ENCODE results near the gene GRIK4.

The GRIK4 gene

GRCh38 chr11:120712014-120712413, 200.5 kb downstream of the GRIK4 start:
- TF ChIP-seq POLR2A (IDR thresholded peaks at IDR 0.05; ENCODE audit: low read depth, low read length) (no peak), TAF1 (IDR thresholded peaks at IDR 0.05; ENCODE audit: borderline replicate concordance, low read depth, low read length) (no peak), POLR2AphosphoS5 (IDR thresholded peaks at IDR 0.05; ENCODE audit: low read depth, low read length) (no peak)
- peak; percentile 38 for FAIRE-seq
- no peak for DNase-seq (ENCODE audit: insufficient read length)

- no peak for TF ChIP-seq POLR2A (IDR thresholded peaks at IDR 0.05; ENCODE audit: low read depth, low read length)
- TF ChIP-seq POLR2AphosphoS5 (IDR thresholded peaks at IDR 0.05; ENCODE audit: low read depth, low read length): no peak
- no peak for TF ChIP-seq TAF1 (IDR thresholded peaks at IDR 0.05; ENCODE audit: borderline replicate concordance, low read depth, low read length)
- FAIRE-seq (peak; percentile 30), DNase-seq (ENCODE audit: insufficient read length) (no peak)
These were observed 201.3 kb downstream of the GRIK4 start for GRCh38 chr11:120712881-120713280.

DNA sequence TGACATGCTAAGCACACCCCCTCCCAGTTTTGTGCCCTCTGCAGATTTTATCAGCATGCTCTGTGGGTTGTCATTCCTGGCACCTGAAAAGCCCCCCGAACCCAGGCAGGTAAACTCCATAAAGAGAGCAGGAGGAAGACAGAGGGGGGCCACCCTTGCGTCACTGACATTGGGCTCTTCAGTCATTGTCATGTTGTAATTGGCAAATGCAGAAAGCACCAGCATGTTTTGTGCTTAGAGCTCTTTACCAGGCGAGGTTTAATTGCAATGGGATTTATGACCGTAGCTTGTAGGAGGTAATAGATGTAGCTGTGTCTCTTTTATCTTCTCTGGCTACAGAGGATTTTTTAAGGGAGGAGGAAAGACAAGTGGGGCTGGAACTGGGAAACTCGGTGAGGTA, 201.7 kb downstream of the GRIK4 start:
- FAIRE-seq (no peak), DNase-seq (ENCODE audit: insufficient read length) (no peak)
- TF ChIP-seq TAF1 (IDR thresholded peaks at IDR 0.05; ENCODE audit: borderline replicate concordance, low read depth, low read length) (no peak), POLR2AphosphoS5 (IDR thresholded peaks at IDR 0.05; ENCODE audit: low read depth, low read length) (no peak), POLR2A (IDR thresholded peaks at IDR 0.05; ENCODE audit: low read depth, low read length) (no peak)

- FAIRE-seq: peak; percentile 83
- no peak for TF ChIP-seq TAF1 (IDR thresholded peaks at IDR 0.05; ENCODE audit: borderline replicate concordance, low read depth, low read length)
- no peak for TF ChIP-seq POLR2A (IDR thresholded peaks at IDR 0.05; ENCODE audit: low read depth, low read length)
- no peak for DNase-seq (ENCODE audit: insufficient read length)
These were observed 202.9 kb downstream of the GRIK4 start for GRCh38 chr11:120714438-120714837.

GRCh38 chr11:120715239-120715638, 203.7 kb downstream of the GRIK4 start:
- FAIRE-seq (no peak), DNase-seq (ENCODE audit: insufficient read length) (no peak)
- TF ChIP-seq POLR2AphosphoS5 (IDR thresholded peaks at IDR 0.05; ENCODE audit: low read depth, low read length): no peak
- no peak for TF ChIP-seq POLR2A (IDR thresholded peaks at IDR 0.05; ENCODE audit: low read depth, low read length)
- no peak for TF ChIP-seq TAF1 (IDR thresholded peaks at IDR 0.05; ENCODE audit: borderline replicate concordance, low read depth, low read length)

- no peak for TF ChIP-seq POLR2AphosphoS5 (IDR thresholded peaks at IDR 0.05; ENCODE audit: low read depth, low read length)
- TF ChIP-seq TAF1 (IDR thresholded peaks at IDR 0.05; ENCODE audit: borderline replicate concordance, low read depth, low read length): no peak
- no peak for TF ChIP-seq POLR2A (IDR thresholded peaks at IDR 0.05; ENCODE audit: low read depth, low read length)
- DNase-seq (ENCODE audit: insufficient read length): no peak
- FAIRE-seq: no peak
These were observed 205.5 kb downstream of the GRIK4 start for GRCh38 chr11:120717042-120717441.

- TF ChIP-seq POLR2A (IDR thresholded peaks at IDR 0.05; ENCODE audit: low read depth, low read length): no peak
- TF ChIP-seq POLR2AphosphoS5 (IDR thresholded peaks at IDR 0.05; ENCODE audit: low read depth, low read length): no peak
- no peak for TF ChIP-seq TAF1 (IDR thresholded peaks at IDR 0.05; ENCODE audit: borderline replicate concordance, low read depth, low read length)
- DNase-seq (ENCODE audit: insufficient read length): no peak
- peak; percentile 40 for FAIRE-seq
These were observed 206.1 kb downstream of the GRIK4 start for GRCh38 chr11:120717623-120718022.

DNA sequence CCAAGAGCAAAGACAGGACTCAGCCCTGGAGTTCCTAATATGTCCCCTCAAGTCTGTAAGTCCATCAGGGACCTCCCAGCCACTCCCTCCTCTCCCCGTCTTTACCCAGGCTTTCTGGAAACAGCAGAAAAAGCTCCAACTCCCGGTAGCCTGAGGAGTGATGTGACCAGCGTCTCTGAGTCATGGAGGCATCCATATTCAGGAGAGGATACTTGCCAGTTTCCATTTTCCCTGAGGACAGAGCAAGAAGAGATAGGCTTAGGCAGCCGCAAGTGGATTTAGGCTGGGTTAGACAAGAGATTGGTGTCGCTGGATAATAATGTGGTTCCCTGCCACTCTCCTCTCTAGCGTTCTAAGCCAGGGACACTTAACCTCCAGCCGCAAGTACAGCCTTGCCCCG, 206.6 kb downstream of the GRIK4 start:
- TF ChIP-seq POLR2AphosphoS5 (IDR thresholded peaks at IDR 0.05; ENCODE audit: low read depth, low read length) (no peak), POLR2A (IDR thresholded peaks at IDR 0.05; ENCODE audit: low read depth, low read length) (no peak), TAF1 (IDR thresholded peaks at IDR 0.05; ENCODE audit: borderline replicate concordance, low read depth, low read length) (no peak)
- DNase-seq (ENCODE audit: insufficient read length) (no peak), FAIRE-seq (no peak)

GRCh38 chr11:120719348-120719747, 207.8 kb downstream of the GRIK4 start:
- no peak for FAIRE-seq
- no peak for DNase-seq (ENCODE audit: insufficient read length)
- TF ChIP-seq TAF1 (IDR thresholded peaks at IDR 0.05; ENCODE audit: borderline replicate concordance, low read depth, low read length) (no peak), POLR2A (IDR thresholded peaks at IDR 0.05; ENCODE audit: low read depth, low read length) (no peak), POLR2AphosphoS5 (IDR thresholded peaks at IDR 0.05; ENCODE audit: low read depth, low read length) (no peak)

DNA sequence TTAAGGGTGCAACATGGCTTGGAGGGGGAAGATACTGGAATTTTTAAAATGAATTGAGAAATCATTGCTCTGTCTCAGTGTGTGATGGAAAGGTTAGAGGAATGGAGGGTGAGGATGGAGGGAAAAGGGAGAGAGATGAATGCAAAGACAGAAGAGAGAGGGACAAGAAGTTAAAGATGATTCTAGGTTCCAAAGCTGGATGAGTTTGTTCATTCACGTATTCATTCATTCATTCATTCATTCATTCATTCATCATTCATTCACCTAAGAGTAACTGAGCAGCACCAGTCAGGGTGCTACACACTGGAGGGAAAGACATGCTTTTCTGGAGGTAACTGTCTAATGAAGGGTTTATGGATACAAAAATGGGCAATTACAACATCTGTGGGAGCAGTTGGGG, 209.2 kb downstream of the GRIK4 start:
- TF ChIP-seq TAF1 (IDR thresholded peaks at IDR 0.05; ENCODE audit: borderline replicate concordance, low read depth, low read length) (no peak), POLR2A (IDR thresholded peaks at IDR 0.05; ENCODE audit: low read depth, low read length) (no peak), POLR2AphosphoS5 (IDR thresholded peaks at IDR 0.05; ENCODE audit: low read depth, low read length) (no peak)
- DNase-seq (ENCODE audit: insufficient read length) (no peak), FAIRE-seq (no peak)

DNA sequence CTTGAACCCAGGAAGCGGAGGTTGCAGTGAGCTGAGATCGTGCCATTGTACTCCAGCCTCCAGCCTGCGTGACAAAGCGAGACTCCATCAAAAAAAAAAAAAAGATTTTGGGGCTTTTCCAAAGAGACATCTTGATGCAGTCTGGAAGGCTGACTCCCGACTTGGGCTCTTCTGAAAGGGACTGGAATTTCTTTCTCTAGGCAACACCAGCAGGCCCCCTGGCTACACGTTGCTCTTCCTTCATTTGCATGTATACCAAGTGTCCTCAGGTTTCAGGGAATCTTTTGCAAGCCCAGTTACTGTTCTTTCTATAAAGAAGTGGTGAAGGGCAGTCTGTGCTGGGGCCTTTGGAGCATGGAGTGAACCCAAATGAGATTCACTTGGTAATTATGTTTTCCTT, 211.0 kb downstream of the GRIK4 start:
- DNase-seq (ENCODE audit: insufficient read length) (no peak), FAIRE-seq (no peak)
- no peak for TF ChIP-seq TAF1 (IDR thresholded peaks at IDR 0.05; ENCODE audit: borderline replicate concordance, low read depth, low read length)
- no peak for TF ChIP-seq POLR2A (IDR thresholded peaks at IDR 0.05; ENCODE audit: low read depth, low read length)
- no peak for TF ChIP-seq POLR2AphosphoS5 (IDR thresholded peaks at IDR 0.05; ENCODE audit: low read depth, low read length)

- TF ChIP-seq TAF1 (IDR thresholded peaks at IDR 0.05; ENCODE audit: borderline replicate concordance, low read depth, low read length): no peak
- no peak for TF ChIP-seq POLR2A (IDR thresholded peaks at IDR 0.05; ENCODE audit: low read depth, low read length)
- no peak for TF ChIP-seq POLR2AphosphoS5 (IDR thresholded peaks at IDR 0.05; ENCODE audit: low read depth, low read length)
- DNase-seq (ENCODE audit: insufficient read length) (no peak), FAIRE-seq (no peak)
These were observed 212.2 kb downstream of the GRIK4 start for GRCh38 chr11:120723751-120724150.

- DNase-seq (ENCODE audit: insufficient read length): no peak
- no peak for TF ChIP-seq POLR2AphosphoS5 (IDR thresholded peaks at IDR 0.05; ENCODE audit: low read depth, low read length)
- no peak for TF ChIP-seq POLR2A (IDR thresholded peaks at IDR 0.05; ENCODE audit: low read depth, low read length)
- TF ChIP-seq TAF1 (IDR thresholded peaks at IDR 0.05; ENCODE audit: borderline replicate concordance, low read depth, low read length): no peak
- FAIRE-seq: no peak
These were observed 216.2 kb downstream of the GRIK4 start for GRCh38 chr11:120727752-120728151.

All from GM12892 (cell line).